ENCODE data around the gene ZMYM3. TPM values are rescaled to one million over a fixed set of nuclear protein-coding genes. Genes with fewer than 3 reads are reported as not detected.

ZMYM3 gene
- polyA plus RNA-seq, 1 donor (not counting 4 experiments of a cell fraction or from before 2014, with no cell fraction given) = 7.7 TPM

DNA sequence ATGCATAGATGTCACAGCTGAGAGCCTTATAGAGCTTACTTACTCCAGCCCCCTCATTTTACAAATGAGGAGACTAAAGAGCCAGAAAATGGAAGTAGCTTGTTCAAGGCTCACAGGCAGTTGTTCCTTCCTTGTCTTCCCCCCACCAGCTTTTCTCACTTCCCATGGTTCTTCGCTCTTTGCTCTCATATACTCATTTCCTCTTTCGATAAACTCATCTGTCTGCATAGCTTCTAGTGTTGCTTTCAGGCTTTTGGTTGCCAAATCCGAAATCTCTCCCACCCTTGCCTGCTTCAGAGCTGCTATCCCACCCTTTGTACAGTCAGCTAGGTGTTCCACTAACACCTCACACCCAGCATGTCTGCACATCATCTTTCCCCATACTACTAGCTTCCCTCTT lies 55.9 kb downstream of the ZMYM3 start:
- dilution Hi-C loops (cut with MboI; ENCODE audit: extremely low pct_ligation_motif_present, low sequenced_read_pairs) = no loop called here
- no peaks in the 10 kb centered on the region for H3K27me3 ChIP-seq (ENCODE audit: control insufficient read depth, extremely low read depth, insufficient read depth, low read length)
- no peak overlapping the region for H3K4me3 ChIP-seq (ENCODE audit: control insufficient read depth in 2 of 3, extremely low read depth in 1 of 3, insufficient read depth in 2 of 3, low read depth in 1 of 3, low read length in 3 of 3)
- no peak overlapping the region for H3K27ac ChIP-seq (ENCODE audit: control insufficient read depth, insufficient read depth, low read length)
- H2AFZ ChIP-seq (ENCODE audit: control insufficient read depth, low read length) = no peak overlapping the region
- H3K4me2 ChIP-seq (ENCODE audit: control insufficient read depth, extremely low read depth, insufficient read depth, low read depth, low read length) = no peak overlapping the region
- H3K79me2 ChIP-seq (ENCODE audit: control insufficient read depth, insufficient read depth, low read length) = no peaks in the 10 kb centered on the region
- H3K36me3 ChIP-seq (ENCODE audit: control insufficient read depth in 2 of 2, extremely low read depth in 1 of 2, insufficient read depth in 2 of 2, low read length in 2 of 2) = no peaks in the 10 kb centered on the region
- TF ChIP-seq, protein P1, sequence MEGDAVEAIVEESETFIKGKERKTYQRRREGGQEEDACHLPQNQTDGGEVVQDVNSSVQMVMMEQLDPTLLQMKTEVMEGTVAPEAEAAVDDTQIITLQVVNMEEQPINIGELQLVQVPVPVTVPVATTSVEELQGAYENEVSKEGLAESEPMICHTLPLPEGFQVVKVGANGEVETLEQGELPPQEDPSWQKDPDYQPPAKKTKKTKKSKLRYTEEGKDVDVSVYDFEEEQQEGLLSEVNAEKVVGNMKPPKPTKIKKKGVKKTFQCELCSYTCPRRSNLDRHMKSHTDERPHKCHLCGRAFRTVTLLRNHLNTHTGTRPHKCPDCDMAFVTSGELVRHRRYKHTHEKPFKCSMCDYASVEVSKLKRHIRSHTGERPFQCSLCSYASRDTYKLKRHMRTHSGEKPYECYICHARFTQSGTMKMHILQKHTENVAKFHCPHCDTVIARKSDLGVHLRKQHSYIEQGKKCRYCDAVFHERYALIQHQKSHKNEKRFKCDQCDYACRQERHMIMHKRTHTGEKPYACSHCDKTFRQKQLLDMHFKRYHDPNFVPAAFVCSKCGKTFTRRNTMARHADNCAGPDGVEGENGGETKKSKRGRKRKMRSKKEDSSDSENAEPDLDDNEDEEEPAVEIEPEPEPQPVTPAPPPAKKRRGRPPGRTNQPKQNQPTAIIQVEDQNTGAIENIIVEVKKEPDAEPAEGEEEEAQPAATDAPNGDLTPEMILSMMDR (optimal IDR thresholded peaks at IDR 0.05 in 1 of 3, IDR thresholded peaks at IDR 0.05 in 1 of 3, conservative IDR thresholded peaks at IDR 0.05 in 1 of 3; ENCODE audit: extremely low read depth in 1 of 3, insufficient read depth in 2 of 3, low read length in 3 of 3) = no peak
- no peak for TF ChIP-seq EZH2 (IDR thresholded peaks at IDR 0.05; ENCODE audit: low read length)
- H4K20me1 ChIP-seq (ENCODE audit: control insufficient read depth, extremely low read depth, insufficient read depth, low read length) = no peaks in the 10 kb centered on the region
- H3K9me1 ChIP-seq (ENCODE audit: control insufficient read depth, extremely low read depth, insufficient read depth, low read length) = no peaks in the 10 kb centered on the region
- no peak for FAIRE-seq
- DNase-seq (ENCODE audit: low read depth, low spot score) = no peak
- no peak overlapping the region for H3K9ac ChIP-seq (ENCODE audit: control insufficient read depth, extremely low read depth, insufficient read depth, low read length)
- H3K4me1 ChIP-seq (ENCODE audit: control insufficient read depth, extremely low read depth, insufficient read depth, low read length) = no peaks in the 10 kb centered on the region
- H3K9me3 ChIP-seq (ENCODE audit: control insufficient read depth, low read depth, low read length) = no peaks in the 10 kb centered on the region

DNA sequence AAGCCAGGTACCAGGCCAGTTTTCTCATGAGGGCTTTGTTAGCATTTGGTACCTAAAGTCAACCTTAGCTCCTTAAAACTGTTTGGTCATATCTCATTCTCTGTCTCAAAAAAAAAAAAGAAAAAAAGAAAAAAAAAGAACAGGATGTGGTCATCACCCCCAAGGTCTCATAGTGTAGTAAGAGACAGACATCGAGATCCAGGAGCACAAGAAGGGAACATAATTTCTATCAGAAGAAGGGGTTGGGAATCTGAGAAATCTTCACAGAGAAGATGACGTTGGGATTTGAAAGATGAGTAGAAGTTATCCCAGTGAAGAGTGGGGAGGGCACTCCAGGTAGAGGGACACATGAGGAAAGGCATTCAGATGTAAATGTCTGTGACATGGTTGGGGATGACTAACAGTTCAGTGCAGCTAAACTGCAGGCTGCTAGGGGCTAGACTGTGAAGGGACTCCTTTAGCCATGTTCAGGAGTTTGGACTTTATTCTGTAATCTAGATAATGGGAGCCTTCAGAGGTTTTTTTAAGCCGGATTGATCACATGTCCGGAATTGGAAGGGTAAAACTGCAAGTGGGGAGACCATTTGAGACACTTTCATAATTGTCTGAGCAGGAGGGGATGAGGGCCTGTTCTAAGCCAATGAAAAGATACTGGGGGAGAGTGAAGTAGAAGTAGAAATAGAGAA lies 57.8 kb downstream of the ZMYM3 start:
- dilution Hi-C loops (cut with MboI; ENCODE audit: extremely low pct_ligation_motif_present, low sequenced_read_pairs) = no loop called here
- no peaks in the 10 kb centered on the region for H3K27me3 ChIP-seq (ENCODE audit: control insufficient read depth, extremely low read depth, insufficient read depth, low read length)
- TF ChIP-seq EZH2 (IDR thresholded peaks at IDR 0.05; ENCODE audit: low read length) = no peak
- TF ChIP-seq, protein P1 (optimal IDR thresholded peaks at IDR 0.05 in 1 of 3, IDR thresholded peaks at IDR 0.05 in 1 of 3, conservative IDR thresholded peaks at IDR 0.05 in 1 of 3; ENCODE audit: extremely low read depth in 1 of 3, insufficient read depth in 2 of 3, low read length in 3 of 3) = no peak
- H3K9me1 ChIP-seq (ENCODE audit: control insufficient read depth, extremely low read depth, insufficient read depth, low read length) = no peaks in the 10 kb centered on the region
- FAIRE-seq (no peak), DNase-seq (ENCODE audit: low read depth, low spot score) (no peak)
- H3K4me2 ChIP-seq (ENCODE audit: control insufficient read depth, extremely low read depth, insufficient read depth, low read depth, low read length) = no peak overlapping the region
- H3K9me3 ChIP-seq (ENCODE audit: control insufficient read depth, low read depth, low read length) = no peaks in the 10 kb centered on the region
- H3K79me2 ChIP-seq (ENCODE audit: control insufficient read depth, insufficient read depth, low read length) = no peaks in the 10 kb centered on the region
- no peaks in the 10 kb centered on the region for H3K36me3 ChIP-seq (ENCODE audit: control insufficient read depth in 2 of 2, extremely low read depth in 1 of 2, insufficient read depth in 2 of 2, low read length in 2 of 2)
- H3K27ac ChIP-seq (ENCODE audit: control insufficient read depth, insufficient read depth, low read length) = no peak overlapping the region
- H3K9ac ChIP-seq (ENCODE audit: control insufficient read depth, extremely low read depth, insufficient read depth, low read length) = no peak overlapping the region
- no peaks in the 10 kb centered on the region for H3K4me1 ChIP-seq (ENCODE audit: control insufficient read depth, extremely low read depth, insufficient read depth, low read length)
- H4K20me1 ChIP-seq (ENCODE audit: control insufficient read depth, extremely low read depth, insufficient read depth, low read length) = no peaks in the 10 kb centered on the region
- H2AFZ ChIP-seq (ENCODE audit: control insufficient read depth, low read length) = no peak overlapping the region
- no peak overlapping the region for H3K4me3 ChIP-seq (ENCODE audit: control insufficient read depth in 2 of 3, extremely low read depth in 1 of 3, insufficient read depth in 2 of 3, low read depth in 1 of 3, low read length in 3 of 3)
